MM.1S (cell line): Measurements from ENCODE around the gene PET100.
A peak's percentile ranks its signal among the peaks of the same experiment; 100 is the strongest.

Source experiments
- CTCF ChIP-seq: fragments of 300-600 bp; sonication (generic); IDR thresholded peaks from 2 replicates; pipeline ENCODE4 v1.5.1; 2016; ENCODE audit warnings: antibody characterized with exemption, low read length, mixed read lengths
- EZH2 ChIP-seq: fragments of 300-600 bp; sonication (generic); optimal IDR thresholded peaks from 2 replicates; pipeline ENCODE3; 2017; ENCODE audit warnings: low read depth, mild to moderate bottlenecking, antibody characterized with exemption, low read length, mixed read lengths
- EZH2phosphoT487 ChIP-seq: fragments of 300-600 bp; sonication (generic); IDR thresholded peaks from 2 replicates; pipeline ENCODE4 v1.6.1; 2018; ENCODE audit warnings: antibody characterized with exemption, low read length

- TF ChIP-seq CTCF: peak; percentile 15; the same call in 1 of the 2 replicates
- TF ChIP-seq EZH2: no peak
- no peak for TF ChIP-seq EZH2phosphoT487
These were observed 7.2 kb downstream of the PET100 start, which contains the start of gene STXBP2 for GRCh38 chr19:7636691-7637373.
